T-helper 1 cell treated with Interleukin-12 subunit alpha and Interleukin-12 subunit beta and Interleukin-4 antibody, amounts not matched to agents 30 μg/mL and 1 μg/mL, for 36 hours (primary cell): ENCODE data around the gene VEGFB.

Source experiments
- H3K27ac Mint-ChIP-seq: one replicate; pipeline ENCODE4 v1.8.0; 2021; ENCODE audit warnings: mild to moderate bottlenecking, mixed read lengths
- H3K27me3 Mint-ChIP-seq: one replicate; pipeline ENCODE4 v1.8.0; 2021; ENCODE audit warnings: low read depth, mixed read lengths
- H3K36me3 Mint-ChIP-seq: one replicate; pipeline ENCODE4 v1.8.0; 2021; ENCODE audit warnings: low read depth, mixed read lengths
- H3K4me1 Mint-ChIP-seq: one replicate; pipeline ENCODE4 v1.8.0; 2021; ENCODE audit warnings: low read depth, mixed read lengths
- H3K4me3 Mint-ChIP-seq: one replicate; pipeline ENCODE4 v1.8.0; 2021; ENCODE audit warnings: mild to moderate bottlenecking, moderate library complexity, mixed read lengths
- H3K9me3 Mint-ChIP-seq: one replicate; pipeline ENCODE4 v1.8.0; 2021; ENCODE audit warnings: mixed read lengths

Gene VEGFB

GRCh38 chr11:64223001-64223651 is 11.3 kb upstream of the VEGFB start:
- Mint-ChIP-seq H3K4me3 (no peak overlapping the region), H3K4me1 (peaks cover 17% of the 10 kb centered on the region), H3K36me3 (peaks cover 8% of the 10 kb centered on the region), H3K27me3 (no peaks in the 10 kb centered on the region), H3K27ac (no peak overlapping the region), H3K9me3 (no peaks in the 10 kb centered on the region)

- no peaks in the 10 kb centered on the region for H3K27me3 Mint-ChIP-seq
- peaks cover 2% of the 10 kb centered on the region for H3K36me3 Mint-ChIP-seq
- H3K4me1 Mint-ChIP-seq = peaks cover 14% of the 10 kb centered on the region
- no peaks in the 10 kb centered on the region for H3K9me3 Mint-ChIP-seq
- H3K4me3 Mint-ChIP-seq = peak overlapping the region; percentile 88
- H3K27ac Mint-ChIP-seq = peak overlapping the region; percentile 79
Observed at GRCh38 chr11:64224151-64224890, 10.1 kb upstream of the VEGFB start.

- H3K27me3 Mint-ChIP-seq = no peaks in the 10 kb centered on the region
- peaks cover 20% of the 10 kb centered on the region for H3K4me1 Mint-ChIP-seq
- H3K36me3 Mint-ChIP-seq = peaks cover under 1% of the 10 kb centered on the region
- peak overlapping the region; percentile 88 for H3K4me3 Mint-ChIP-seq
- peak overlapping the region; percentile 79 for H3K27ac Mint-ChIP-seq
- H3K9me3 Mint-ChIP-seq = no peaks in the 10 kb centered on the region
Observed at GRCh38 chr11:64224891-64225607, 9.3 kb upstream of the VEGFB start.

GRCh38 chr11:64225608-64226506 is 8.5 kb upstream of the VEGFB start, which contains the start of the genes NUDT22 and TRPT1:
Gene NUDT22 (plus strand): TSS chr11:64226274. CDS start chr11:64226653, 379 bp downstream.
Gene TRPT1 (minus strand): TSS chr11:64226186. CDS start chr11:64225860, 326 bp downstream.
- Mint-ChIP-seq H3K9me3 (no peaks in the 10 kb centered on the region), H3K4me3 (peak within 1 kb of the TSS; percentile 88), H3K4me1 (peaks cover 21% of the 10 kb centered on the region), H3K27me3 (no peaks in the 10 kb centered on the region), H3K36me3 (no peaks in the 10 kb centered on the region), H3K27ac (peak within 1 kb of the TSS; percentile 86)

- no peaks in the 10 kb centered on the region for H3K9me3 Mint-ChIP-seq
- H3K4me3 Mint-ChIP-seq = peak overlapping the region; percentile 88
- H3K4me1 Mint-ChIP-seq = peaks cover 23% of the 10 kb centered on the region
- peak overlapping the region; percentile 86 for H3K27ac Mint-ChIP-seq
- H3K36me3 Mint-ChIP-seq = no peaks in the 10 kb centered on the region
- no peaks in the 10 kb centered on the region for H3K27me3 Mint-ChIP-seq
Observed at GRCh38 chr11:64226507-64227051, 7.8 kb upstream of the VEGFB start.

- no peaks in the 10 kb centered on the region for H3K9me3 Mint-ChIP-seq
- no peaks in the 10 kb centered on the region for H3K36me3 Mint-ChIP-seq
- peak overlapping the region; percentile 86 for H3K27ac Mint-ChIP-seq
- peaks cover 26% of the 10 kb centered on the region for H3K4me1 Mint-ChIP-seq
- H3K4me3 Mint-ChIP-seq = peak overlapping the region; percentile 88
- no peaks in the 10 kb centered on the region for H3K27me3 Mint-ChIP-seq
Observed at GRCh38 chr11:64227405-64227956, 6.9 kb upstream of the VEGFB start.

GRCh38 chr11:64229090-64229743 is 5.2 kb upstream of the VEGFB start:
- Mint-ChIP-seq H3K4me1 (peaks cover 36% of the 10 kb centered on the region), H3K27ac (peak overlapping the region; percentile 26), H3K27me3 (no peaks in the 10 kb centered on the region)

GRCh38 chr11:64229744-64230170 is 4.6 kb upstream of the VEGFB start:
- Mint-ChIP-seq H3K9me3 (no peaks in the 10 kb centered on the region), H3K4me1 (peaks cover 36% of the 10 kb centered on the region), H3K36me3 (no peaks in the 10 kb centered on the region), H3K4me3 (peak overlapping the region; percentile 85), H3K27me3 (no peaks in the 10 kb centered on the region), H3K27ac (peak overlapping the region; percentile 91)

More at GRCh38 chr11:64229090-64229743, 5.2 kb upstream of the VEGFB start:
- H3K36me3 Mint-ChIP-seq = no peaks in the 10 kb centered on the region
- peak overlapping the region; percentile 85 for H3K4me3 Mint-ChIP-seq
- no peaks in the 10 kb centered on the region for H3K9me3 Mint-ChIP-seq

- peak within 1 kb of the TSS; percentile 85 for H3K4me3 Mint-ChIP-seq
- H3K4me1 Mint-ChIP-seq = peaks cover 35% of the 10 kb centered on the region
- H3K36me3 Mint-ChIP-seq = no peaks in the 10 kb centered on the region
- H3K27ac Mint-ChIP-seq = peak within 1 kb of the TSS; percentile 91
- H3K27me3 Mint-ChIP-seq = no peaks in the 10 kb centered on the region
- no peaks in the 10 kb centered on the region for H3K9me3 Mint-ChIP-seq
Observed at GRCh38 chr11:64230171-64230984, 4.0 kb upstream of the VEGFB start, which contains the start of gene DNAJC4. Gene DNAJC4 (plus strand): TSS chr11:64230548. CDS start chr11:64230855, 307 bp downstream.

- Mint-ChIP-seq H3K27ac (peak overlapping the region; percentile 87), H3K27me3 (no peaks in the 10 kb centered on the region), H3K9me3 (no peaks in the 10 kb centered on the region), H3K36me3 (no peaks in the 10 kb centered on the region), H3K4me3 (peak overlapping the region; percentile 85), H3K4me1 (peaks cover 38% of the 10 kb centered on the region)
Observed at GRCh38 chr11:64230985-64231365, 3.4 kb upstream of the VEGFB start.

- H3K27ac Mint-ChIP-seq = no peak overlapping the region
- H3K9me3 Mint-ChIP-seq = no peaks in the 10 kb centered on the region
- peak overlapping the region; percentile 85 for H3K4me3 Mint-ChIP-seq
- no peaks in the 10 kb centered on the region for H3K36me3 Mint-ChIP-seq
- H3K27me3 Mint-ChIP-seq = no peaks in the 10 kb centered on the region
- H3K4me1 Mint-ChIP-seq = peaks cover 38% of the 10 kb centered on the region
Observed at GRCh38 chr11:64231546-64231945, 2.8 kb upstream of the VEGFB start.

- peak overlapping the region; percentile 85 for H3K4me3 Mint-ChIP-seq
- no peaks in the 10 kb centered on the region for H3K9me3 Mint-ChIP-seq
- H3K36me3 Mint-ChIP-seq = peaks cover 2% of the 10 kb centered on the region
Observed at GRCh38 chr11:64232182-64232966, 2.0 kb upstream of the VEGFB start.

More at GRCh38 chr11:64232182-64232966, 2.0 kb upstream of the VEGFB start:
- Mint-ChIP-seq H3K27ac (no peak overlapping the region), H3K27me3 (no peaks in the 10 kb centered on the region), H3K4me1 (peaks cover 35% of the 10 kb centered on the region)
